Endothelial cell (in vitro differentiated cells): Measurements from ENCODE around the gene TRO. TPM values are rescaled to one million over a fixed set of nuclear protein-coding genes. Genes with fewer than 3 reads are reported as not detected.

Experiments used
- DNase-seq: peaks from one replicate; pipeline ENCODE4 v3.0.0; 2021; ENCODE audit warnings: low spot score
- H3K27ac Mint-ChIP-seq: one replicate; pipeline ENCODE4 v1.8.0; 2021; ENCODE audit warnings: mixed read lengths, inconsistent platforms; ENCODE audit not compliant: unreplicated experiment
- H3K27me3 Mint-ChIP-seq: one replicate; pipeline ENCODE4 v1.8.0; 2021; ENCODE audit warnings: mild to moderate bottlenecking, moderate library complexity, mixed read lengths, inconsistent platforms; ENCODE audit not compliant: unreplicated experiment
- H3K36me3 Mint-ChIP-seq: one replicate; pipeline ENCODE4 v1.8.0; 2021; ENCODE audit warnings: mild to moderate bottlenecking, low read depth, mixed read lengths, inconsistent platforms; ENCODE audit not compliant: unreplicated experiment
- H3K4me1 Mint-ChIP-seq: one replicate; pipeline ENCODE4 v1.8.0; 2021; ENCODE audit warnings: mild to moderate bottlenecking, mixed read lengths, inconsistent platforms; ENCODE audit not compliant: unreplicated experiment
- H3K4me3 Mint-ChIP-seq: one replicate; pipeline ENCODE4 v1.8.0; 2021; ENCODE audit warnings: mild to moderate bottlenecking, mixed read lengths, inconsistent platforms; ENCODE audit not compliant: unreplicated experiment
- H3K9me3 Mint-ChIP-seq: one replicate; pipeline ENCODE4 v1.8.0; 2021; ENCODE audit warnings: mixed read lengths, inconsistent platforms; ENCODE audit not compliant: unreplicated experiment
- CTCF ChIP-seq: fragments of 200-600 bp; sonication (generic); IDR thresholded peaks from one replicate; pipeline ENCODE4 v1.5.0; 2021; ENCODE audit warnings: antibody characterized with exemption; ENCODE audit not compliant: unreplicated experiment
- total RNA-seq: library from RNA; stranded (reverse); fragmentation: NEBNext Ultra II Directional; extraction: Animal tissue kit (Norgen Biotek cat#: 25700); gene quantifications from one replicate; pipeline ENCODE4 v1.2.1, GENCODE V29; 2021; ENCODE audit not compliant: unreplicated experiment

TRO gene
- total RNA-seq, 1 donor from 2014 or later: 184 TPM

GRCh38 chrX:54950730-54951375 is 30.2 kb downstream of the TRO start:
- H3K4me1 Mint-ChIP-seq: no peaks in the 10 kb centered on the region
- no peak overlapping the region for H3K4me3 Mint-ChIP-seq
- H3K9me3 Mint-ChIP-seq: no peaks in the 10 kb centered on the region
- no peak for DNase-seq
- H3K36me3 Mint-ChIP-seq: no peaks in the 10 kb centered on the region
- no peak for TF ChIP-seq CTCF
- peaks cover 3% of the 10 kb centered on the region for H3K27me3 Mint-ChIP-seq
- H3K27ac Mint-ChIP-seq: no peak overlapping the region

- no peaks in the 10 kb centered on the region for H3K27me3 Mint-ChIP-seq
- H3K9me3 Mint-ChIP-seq: no peaks in the 10 kb centered on the region
- no peaks in the 10 kb centered on the region for H3K36me3 Mint-ChIP-seq
- H3K4me1 Mint-ChIP-seq: no peaks in the 10 kb centered on the region
- DNase-seq: no peak
- H3K27ac Mint-ChIP-seq: no peak overlapping the region
- TF ChIP-seq CTCF: no peak
- no peak overlapping the region for H3K4me3 Mint-ChIP-seq
These were observed 41.1 kb downstream of the TRO start for GRCh38 chrX:54961750-54962149.

GRCh38 chrX:54964766-54965497 is 44.3 kb downstream of the TRO start:
- Mint-ChIP-seq H3K9me3 (no peaks in the 10 kb centered on the region), H3K36me3 (no peaks in the 10 kb centered on the region), H3K27me3 (no peaks in the 10 kb centered on the region)

GRCh38 chrX:54977387-54977786 is 56.8 kb downstream of the TRO start:
- Mint-ChIP-seq H3K27ac (no peak overlapping the region), H3K36me3 (no peaks in the 10 kb centered on the region), H3K9me3 (no peaks in the 10 kb centered on the region), H3K27me3 (no peaks in the 10 kb centered on the region), H3K4me3 (no peak overlapping the region), H3K4me1 (no peaks in the 10 kb centered on the region)
- TF ChIP-seq CTCF: no peak
- DNase-seq: no peak

More at GRCh38 chrX:54964766-54965497, 44.3 kb downstream of the TRO start:
- H3K4me3 Mint-ChIP-seq: no peak overlapping the region
- H3K4me1 Mint-ChIP-seq: no peaks in the 10 kb centered on the region
- no peak for DNase-seq
- no peak overlapping the region for H3K27ac Mint-ChIP-seq
- TF ChIP-seq CTCF: no peak

- Mint-ChIP-seq H3K27me3 (no peaks in the 10 kb centered on the region), H3K4me1 (no peaks in the 10 kb centered on the region), H3K9me3 (no peaks in the 10 kb centered on the region), H3K36me3 (no peaks in the 10 kb centered on the region), H3K27ac (no peak overlapping the region), H3K4me3 (no peak overlapping the region)
- no peak for TF ChIP-seq CTCF
- DNase-seq: no peak
These were observed 57.8 kb downstream of the TRO start for GRCh38 chrX:54978448-54978847.
